Stimulated activated CD4-positive, alpha-beta T cell treated with anti-CD3 and anti-CD28 coated beads, TNF-alpha, amount 100 ng/mL, for 48 hours (primary cell): Measurements from ENCODE around the gene LRRC4C.

ENCODE experiments used
- DNase-seq, 3 donors: peaks; one replicate each; pipeline ENCODE4 v3.0.0-alpha.2; 2020; ENCODE audit warnings: low read depth in 3 of 3

The LRRC4C gene

GRCh38 chr11:40100781-40101180, 1358.7 kb downstream of the LRRC4C start:
- DNase-seq = no peak

- no peak for DNase-seq
Measured at GRCh38 chr11:40100162-40100553, 1359.3 kb downstream of the LRRC4C start.

GRCh38 chr11:40099426-40100161, 1359.9 kb downstream of the LRRC4C start:
- DNase-seq = no peak

- no peak for DNase-seq
Measured at GRCh38 chr11:40095446-40095845, 1364.0 kb downstream of the LRRC4C start.

DNA sequence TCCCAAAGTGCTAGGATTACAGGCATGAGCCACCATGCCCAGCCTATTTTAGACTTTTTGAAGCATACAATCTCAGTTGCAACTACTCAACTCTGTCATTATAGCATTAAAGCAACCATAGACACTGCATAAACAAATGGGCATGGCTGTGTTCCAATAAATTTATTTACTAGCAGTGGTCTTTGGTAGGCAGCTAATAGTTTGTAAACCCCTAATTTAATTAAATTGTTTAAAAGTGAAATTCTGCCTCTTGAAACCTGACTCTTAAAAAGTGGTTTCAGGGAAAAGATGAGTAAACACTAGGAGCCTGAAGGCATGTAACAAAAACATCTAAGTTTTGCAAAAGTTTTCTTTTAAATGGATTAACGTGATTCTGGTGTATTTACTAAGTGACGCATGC, 1364.5 kb downstream of the LRRC4C start:
- no peak for DNase-seq

DNA sequence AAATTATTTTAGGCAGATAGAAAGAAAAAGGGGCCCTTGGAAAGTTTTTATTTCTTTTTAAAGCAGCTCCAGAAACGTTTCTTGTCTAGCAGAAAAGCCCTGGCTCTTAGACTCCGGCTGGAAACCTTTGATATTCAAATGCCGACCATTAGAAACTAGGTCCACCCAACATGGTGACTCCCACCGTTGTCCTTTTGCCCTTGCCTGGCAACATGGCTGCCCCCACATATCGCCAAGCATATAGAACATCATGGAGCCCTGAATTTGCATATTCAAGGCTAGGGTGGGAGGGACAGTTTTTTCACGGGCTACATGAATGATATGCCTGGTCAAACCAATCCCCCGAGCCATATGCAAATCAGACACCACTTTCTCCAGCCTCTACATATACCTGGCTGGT, 1379.0 kb downstream of the LRRC4C start:
- DNase-seq = no peak
